ENCODE data around the gene OSGIN1.
A peak's percentile ranks its signal among the peaks of the same experiment; 100 is the strongest.

The OSGIN1 gene

DNA sequence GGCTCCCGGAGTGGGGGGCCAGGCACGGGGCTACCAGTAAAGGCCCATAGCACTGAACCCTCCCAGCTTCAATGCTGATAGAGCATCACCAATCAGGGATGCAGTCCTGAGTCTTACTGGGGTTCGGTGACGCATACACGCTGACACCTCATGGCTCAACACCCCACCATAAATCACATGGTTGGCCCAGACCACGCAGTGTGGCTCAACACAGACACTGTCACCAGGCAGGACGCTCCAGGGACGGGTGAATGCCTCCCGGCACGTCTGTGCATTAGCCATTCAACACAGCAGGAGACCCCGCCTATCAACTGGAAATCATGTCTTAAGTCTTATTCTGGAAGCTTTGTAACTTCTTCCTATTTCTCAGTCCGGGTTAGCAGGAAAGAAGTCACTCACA is 50.0 kb downstream of the OSGIN1 start:
- DNase-seq (ENCODE audit: low spot score) = no peak

DNA sequence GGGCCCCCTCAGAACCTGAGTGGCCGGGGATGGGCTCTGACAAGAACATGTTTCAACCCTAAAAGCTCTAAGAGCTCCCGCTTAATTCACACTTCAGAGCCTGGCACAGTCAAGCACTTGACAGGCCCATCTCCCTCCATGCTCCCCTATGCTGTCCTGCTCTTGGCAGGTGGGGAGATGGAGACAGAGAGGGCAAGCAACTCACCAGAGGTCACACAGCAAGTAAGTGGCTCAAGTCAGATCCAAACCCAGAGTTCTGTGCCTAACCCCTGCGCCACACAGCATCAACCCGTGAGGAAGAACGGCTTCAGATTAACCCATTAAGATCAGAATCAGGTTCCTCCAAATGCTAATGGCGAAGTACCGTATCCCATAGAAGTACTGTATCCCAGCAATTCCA is 51.4 kb downstream of the OSGIN1 start:
- DNase-seq (ENCODE audit: low spot score) = no peak

DNA sequence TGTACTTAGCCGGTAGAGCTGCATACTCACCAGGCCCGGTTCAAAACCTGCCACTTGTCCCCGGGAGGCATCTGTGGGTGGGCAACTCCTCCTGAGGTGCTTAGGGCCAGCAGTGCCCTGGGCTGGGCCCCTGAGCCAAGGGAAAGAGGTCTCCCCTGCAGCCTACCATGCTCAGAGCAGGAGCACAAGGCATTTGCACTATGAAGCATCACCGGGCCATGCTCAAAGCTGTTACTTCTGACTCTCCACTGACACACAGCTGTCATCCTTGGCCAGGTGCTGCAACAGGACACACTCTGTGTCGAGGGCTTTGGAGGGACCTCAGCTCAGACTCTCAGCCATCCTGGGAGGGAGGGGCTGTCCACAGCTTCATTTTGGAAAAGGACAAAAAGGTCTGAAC is 52.4 kb downstream of the OSGIN1 start:
- DNase-seq (ENCODE audit: low spot score) = no peak

DNA sequence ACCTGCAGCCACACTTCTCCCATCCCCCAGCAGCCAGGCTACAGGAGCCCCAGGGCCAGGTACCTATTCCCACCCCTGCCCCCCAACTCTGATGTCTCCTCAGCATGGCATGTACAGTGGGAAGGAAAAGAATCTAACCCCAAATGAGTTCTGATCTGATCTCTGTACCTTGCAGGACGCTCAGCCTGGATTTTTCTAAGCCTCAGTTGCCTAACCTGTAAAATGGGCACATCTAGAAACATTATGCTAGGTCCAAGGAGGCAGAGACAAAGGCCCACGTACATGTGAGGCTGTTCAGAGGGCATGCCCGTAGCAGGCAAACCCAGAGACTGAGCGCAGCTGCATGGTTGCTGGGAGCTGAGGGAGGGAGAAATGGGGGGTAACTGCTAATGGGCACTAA is 54.5 kb downstream of the OSGIN1 start:
- no peak for DNase-seq (ENCODE audit: low spot score)

DNA sequence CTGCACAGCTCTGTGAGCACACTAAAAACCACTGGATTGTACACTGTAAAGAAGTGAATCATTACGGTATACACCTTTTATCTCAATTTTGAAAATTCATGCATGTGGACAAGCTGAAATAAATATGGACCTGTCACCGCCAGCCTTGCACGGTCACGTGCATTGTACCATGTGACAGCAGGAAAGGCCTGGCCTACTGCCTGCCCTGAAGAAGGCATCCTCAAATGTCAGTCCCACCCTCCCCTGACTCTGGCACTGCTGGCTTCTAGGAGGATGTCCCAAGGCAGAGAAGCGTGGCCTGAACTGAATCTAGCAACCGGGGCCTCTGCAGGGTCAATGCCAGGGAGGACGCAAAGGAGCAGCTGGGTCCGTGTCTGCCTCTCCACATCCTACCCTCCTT is 54.9 kb downstream of the OSGIN1 start:
- DNase-seq (ENCODE audit: low spot score) = no peak

DNA sequence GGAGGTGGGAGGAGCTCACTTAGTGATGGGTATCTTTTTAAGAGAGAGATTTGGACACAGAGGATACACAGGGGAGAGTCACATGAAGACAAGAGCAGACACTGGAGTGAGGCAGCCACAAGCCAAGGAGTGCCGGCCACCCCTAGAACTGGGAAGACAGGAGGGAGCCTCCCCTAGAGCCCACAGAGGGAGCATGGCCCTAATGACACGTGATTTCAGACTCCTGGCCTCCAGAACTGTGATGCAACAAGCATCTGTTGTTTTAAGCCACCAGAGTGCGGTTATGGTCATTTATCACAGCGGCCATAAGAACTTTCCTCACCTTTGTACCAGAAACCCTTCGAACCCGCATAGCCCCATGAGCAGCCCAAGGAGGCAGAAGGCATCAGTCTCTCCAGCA is 56.2 kb downstream of the OSGIN1 start:
- no peak for DNase-seq (ENCODE audit: low spot score)

DNA sequence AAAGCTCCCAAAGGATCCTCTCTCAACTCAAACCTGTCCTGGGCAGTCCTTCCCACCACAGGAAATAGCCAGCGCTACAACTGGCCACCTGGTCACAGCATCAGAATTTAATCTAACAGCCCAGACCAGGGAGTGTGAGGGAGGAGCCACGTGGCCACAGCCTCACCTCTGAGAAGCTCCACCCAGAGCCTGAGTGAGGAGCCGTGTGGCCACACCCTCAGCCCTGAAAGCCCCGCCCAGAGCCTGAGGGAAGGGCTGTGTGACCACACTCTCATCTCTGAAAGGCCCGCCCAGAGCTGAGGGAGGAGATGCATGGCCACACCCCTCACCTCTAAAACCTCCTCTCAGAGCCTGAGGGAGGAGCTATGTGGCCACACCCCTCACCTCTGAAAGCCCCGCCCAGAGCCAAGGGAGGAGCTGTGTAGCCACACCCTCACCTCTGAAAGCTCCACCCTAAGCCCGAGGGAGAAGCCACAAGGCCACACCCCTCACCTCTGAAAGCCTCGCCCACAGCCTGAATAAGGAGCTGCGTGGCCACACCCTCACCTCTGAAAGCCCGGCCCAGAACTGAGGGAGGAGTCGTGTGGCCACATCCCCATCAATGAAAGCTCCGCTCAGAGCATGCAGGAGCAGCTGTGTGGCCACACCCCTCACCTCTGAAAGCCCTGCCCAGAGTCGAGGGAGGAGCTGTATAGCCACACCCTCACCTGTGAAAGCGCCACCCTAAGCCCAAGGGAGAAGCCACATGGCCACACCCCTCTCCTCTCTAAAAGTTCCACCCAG is 60.9 kb downstream of the OSGIN1 start:
- DNase-seq (ENCODE audit: low spot score) = peak; percentile 83

DNA sequence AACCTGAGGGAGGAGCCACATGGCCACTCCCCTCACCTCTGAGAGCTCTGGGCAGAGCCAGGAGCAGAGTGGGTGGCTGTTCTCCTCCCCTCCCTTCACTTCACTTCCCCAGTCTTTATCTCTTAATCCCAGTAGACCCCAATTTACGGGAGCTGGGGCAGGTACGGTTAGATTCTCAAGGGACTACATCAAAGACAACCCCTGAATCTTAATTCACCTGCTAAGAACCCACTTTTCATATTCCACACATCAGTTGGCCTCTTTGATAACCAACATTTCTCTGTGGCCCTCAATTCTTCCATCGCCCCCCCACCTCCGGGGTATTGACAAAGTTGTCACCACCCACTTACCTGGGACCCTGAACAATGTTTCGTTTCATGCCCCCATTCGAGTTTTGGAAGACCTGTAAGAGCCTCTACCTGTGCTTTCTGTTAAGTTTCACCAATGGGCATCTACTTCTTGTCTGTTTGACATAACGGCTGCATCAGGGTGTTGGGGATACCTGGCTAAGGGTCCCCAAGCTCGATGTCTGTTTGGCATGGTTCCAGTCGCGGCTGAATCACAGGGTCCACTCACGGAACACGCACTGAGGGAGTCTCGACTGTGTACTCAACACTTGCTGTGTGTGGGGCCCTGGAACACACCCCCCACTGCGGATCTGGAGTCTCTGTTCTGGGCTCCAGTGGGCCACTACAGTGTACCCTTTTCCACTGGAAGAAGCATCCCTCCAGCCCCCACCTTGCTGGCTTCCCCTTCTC is 61.7 kb downstream of the OSGIN1 start:
- DNase-seq (ENCODE audit: low spot score) = no peak

DNA sequence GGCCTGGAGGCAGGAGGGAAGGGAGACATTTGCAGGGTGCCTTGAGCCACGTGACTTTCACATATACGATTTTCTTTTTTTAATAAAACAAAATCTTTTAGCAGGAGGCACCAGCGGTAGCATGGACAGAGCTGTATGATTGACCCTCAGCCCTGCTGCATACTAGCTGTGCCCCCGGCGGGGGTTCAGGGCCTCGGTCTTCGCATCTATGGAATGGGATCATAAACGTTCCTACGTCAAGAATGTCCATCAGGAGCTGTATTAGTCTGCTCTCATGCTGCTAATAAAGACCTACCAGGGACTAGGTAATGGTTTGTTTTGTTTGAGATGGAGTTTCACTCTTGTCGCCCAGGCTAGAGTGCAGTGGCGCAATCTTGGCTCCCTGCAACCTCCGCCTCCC is 62.4 kb downstream of the OSGIN1 start:
- no peak for DNase-seq (ENCODE audit: low spot score)
